ENCODE results near the gene TBC1D22A.
"Not testable (repeated sequence)": the region's sequence is repeated elsewhere in the genome, so short reads cannot be mapped to it uniquely, and the experiment has no call there.

TBC1D22A gene

DNA sequence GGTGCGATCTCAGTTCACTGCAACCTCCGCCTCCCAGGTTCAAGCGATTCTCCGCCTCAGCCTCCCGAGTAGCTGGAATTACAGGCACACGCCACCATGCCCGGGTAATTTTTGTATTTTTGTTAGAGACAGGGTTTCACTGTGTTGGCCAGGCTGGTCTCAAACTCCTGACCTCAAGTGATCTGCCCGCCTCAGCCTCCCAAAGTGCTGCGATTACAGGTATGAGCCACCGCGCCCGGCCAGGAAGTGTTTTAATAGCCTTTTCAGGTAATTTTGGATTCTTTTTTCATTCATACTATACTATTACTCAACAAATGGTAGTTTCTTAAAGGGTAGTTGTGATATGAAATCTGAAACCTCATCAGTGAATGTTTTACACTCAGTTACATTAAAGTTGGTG is 216.2 kb downstream of the TBC1D22A start:
- DNase-seq = not testable (repeated sequence)

GRCh38 chr22:46979506-46979905 is 217.1 kb downstream of the TBC1D22A start:
- no peak for DNase-seq

- no peak for DNase-seq
Observed at GRCh38 chr22:46980392-46980791, 217.9 kb downstream of the TBC1D22A start.

DNA sequence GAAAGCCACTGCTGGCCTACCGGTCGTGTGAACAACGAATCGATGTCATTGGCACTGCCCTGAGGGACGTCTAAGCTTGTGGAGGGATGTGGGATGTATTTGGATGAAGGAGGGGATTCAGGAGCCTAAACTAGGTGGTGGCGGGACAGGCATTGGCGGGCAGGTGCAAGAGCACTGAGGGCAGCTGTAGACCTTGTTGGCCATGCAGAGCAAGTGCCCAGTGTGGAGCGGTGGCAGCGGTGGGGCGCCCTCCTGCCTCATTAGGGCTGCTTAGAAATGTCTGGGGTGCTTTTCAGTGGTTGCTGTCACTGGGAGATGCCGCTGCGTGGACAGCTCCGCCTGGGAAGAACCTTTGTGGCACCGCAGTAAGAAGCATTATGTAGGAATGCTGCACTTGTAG is 220.2 kb downstream of the TBC1D22A start:
- DNase-seq = no peak

DNA sequence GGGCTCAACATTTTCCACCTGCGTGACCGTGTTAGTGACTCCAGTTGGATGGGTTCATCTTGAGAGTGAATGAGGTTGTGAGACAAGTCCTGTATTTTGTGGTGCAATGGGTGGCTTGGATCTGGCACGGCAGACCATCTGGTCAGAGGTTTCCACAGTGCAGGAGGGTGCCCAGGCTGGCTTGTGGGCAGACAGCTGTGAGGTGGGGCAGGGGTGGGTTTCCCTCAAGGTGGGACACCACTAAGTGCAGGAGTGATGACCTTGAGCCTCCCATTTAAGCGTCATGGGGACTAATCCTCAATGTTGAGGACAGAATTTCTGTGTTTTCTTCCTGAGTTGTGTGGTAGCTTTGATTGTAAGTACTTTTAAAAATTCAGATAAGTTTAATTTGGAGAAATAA is 220.6 kb downstream of the TBC1D22A start:
- no peak for DNase-seq

- DNase-seq = no peak
Observed at GRCh38 chr22:46984751-46985506, 222.5 kb downstream of the TBC1D22A start.

- no peak for DNase-seq
Observed at GRCh38 chr22:46985507-46985882, 223.0 kb downstream of the TBC1D22A start.

DNA sequence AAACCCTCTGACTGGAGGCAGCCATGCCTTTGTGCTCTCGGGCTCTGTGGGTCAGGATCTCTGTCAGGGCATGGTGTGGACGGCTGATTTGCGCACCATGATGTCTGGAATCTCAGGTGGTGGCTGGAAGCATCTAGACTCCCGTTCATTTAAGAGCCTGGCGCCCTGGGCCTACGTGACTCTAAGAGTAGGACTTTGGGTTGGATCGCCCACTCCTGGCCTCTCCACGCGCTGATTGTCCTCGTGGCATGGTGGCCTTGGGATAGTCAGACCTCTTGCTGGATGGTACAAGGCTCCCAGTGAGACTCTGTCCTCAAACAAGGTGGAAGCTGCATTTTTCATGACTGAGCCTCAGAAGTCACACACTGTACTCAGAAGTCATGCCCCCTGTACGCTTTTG is 224.3 kb downstream of the TBC1D22A start:
- no peak for DNase-seq

DNA sequence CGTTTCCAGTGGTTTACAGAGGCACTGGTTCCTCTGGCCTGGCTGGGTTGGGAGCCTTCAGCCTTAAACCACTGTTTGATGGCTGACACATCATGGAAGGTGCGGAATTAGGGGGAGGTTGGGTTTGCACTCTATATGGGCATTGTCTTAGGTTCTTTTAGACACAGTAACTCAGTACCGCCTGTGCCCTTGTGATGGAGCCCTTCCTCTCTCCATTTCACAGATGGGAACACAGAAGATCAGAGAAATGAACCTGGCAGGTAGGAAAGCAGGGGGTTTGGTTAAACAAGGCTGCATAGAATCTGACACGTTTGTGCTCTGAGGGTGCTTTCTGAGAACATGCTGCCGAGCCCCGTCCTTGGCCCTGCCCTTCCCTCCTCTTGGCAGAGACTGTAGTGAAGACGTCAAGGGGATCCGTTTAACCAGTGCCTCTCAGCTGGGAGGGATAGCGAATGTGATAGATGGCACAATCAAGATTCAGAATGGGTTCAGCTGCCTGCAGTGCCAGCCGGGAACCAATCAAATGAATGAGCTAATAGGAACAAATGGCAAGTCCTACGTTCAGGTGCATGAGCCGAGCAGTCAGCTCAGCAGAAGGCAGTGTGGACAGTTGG is 228.6 kb downstream of the TBC1D22A start:
- no peak for DNase-seq

DNA sequence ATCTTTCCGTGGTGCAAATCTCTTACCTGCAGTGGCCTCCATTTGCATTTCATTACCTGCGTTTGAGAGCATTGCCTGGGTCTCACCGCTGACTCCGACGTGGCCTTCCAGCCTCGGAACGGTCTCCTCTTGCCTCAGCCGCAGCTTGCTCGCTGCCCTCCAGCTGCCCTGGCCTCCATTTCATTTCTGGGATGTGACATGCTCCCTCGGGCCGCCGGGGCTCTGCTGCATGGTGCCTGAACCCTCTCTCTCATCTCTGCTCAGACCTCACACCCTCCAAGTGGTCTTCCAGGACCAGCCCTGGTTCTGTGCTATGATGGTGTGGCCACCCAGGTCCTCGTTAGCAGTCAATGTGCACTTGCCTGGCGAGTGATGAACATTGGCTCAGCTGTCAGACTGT is 229.2 kb downstream of the TBC1D22A start:
- no peak for DNase-seq

- no peak for DNase-seq
Observed at GRCh38 chr22:46992121-46992731, 229.8 kb downstream of the TBC1D22A start.

DNA sequence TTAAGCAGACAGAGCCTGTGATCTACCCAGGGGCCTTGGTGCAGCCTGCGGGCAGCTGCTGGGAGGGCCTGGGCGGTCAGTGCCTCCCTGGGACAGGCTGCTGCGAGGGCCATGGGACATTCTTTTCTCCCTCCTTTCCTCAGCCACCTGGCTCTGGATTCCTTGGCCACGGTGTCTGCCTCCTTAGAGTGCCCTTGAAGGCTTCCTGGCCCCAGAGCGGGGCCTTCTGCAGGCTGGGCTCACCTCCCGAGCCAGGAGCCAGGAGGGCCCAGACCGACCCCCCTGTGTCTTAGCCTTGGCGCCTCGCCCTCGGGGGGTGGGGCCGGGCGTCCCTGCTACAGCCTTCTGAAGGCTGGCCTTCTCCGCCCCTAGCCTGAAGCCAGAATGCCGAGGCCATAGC is 231.2 kb downstream of the TBC1D22A start:
- no peak for DNase-seq

DNA sequence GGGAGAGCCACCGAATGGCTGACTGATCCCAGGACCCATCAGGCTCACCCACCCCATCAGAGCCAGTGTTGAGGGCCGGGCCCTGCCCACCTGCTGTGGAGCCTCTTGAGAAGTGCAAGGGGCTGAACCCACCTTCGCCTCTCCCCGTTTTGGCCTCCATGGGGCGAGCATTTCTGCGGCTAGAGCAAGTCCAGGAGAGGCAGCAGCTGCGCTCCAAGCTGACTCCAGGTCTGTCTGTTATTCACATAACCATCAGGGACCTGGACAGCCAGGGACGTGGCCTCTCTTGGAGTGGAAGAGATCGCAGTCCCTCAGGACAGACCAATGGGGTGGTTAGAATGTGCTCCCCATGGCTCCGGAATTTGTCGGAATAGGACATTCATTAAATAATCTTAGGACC is 231.8 kb downstream of the TBC1D22A start:
- DNase-seq = no peak

DNA sequence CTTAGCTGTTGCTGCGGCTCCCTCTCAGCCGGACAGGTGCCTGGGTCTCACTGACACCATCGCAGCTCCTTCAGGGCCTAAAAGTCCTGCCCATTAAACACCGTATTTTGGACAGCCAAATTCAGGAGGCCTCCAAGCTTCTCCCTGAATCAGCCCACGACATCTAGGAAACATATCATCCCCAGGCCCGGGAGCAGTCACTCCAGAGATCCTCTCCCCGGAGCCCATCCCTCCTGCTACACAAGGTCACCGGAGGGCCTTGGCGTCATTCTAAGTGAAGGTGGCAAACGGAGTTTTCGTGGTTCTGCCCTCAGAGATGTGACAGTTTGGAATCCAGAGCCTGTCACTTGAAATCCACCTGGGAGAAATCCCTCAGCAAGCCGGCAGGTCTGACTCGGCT is 232.5 kb downstream of the TBC1D22A start:
- DNase-seq = no peak

GRCh38 chr22:46995501-46996360 is 233.3 kb downstream of the TBC1D22A start:
- DNase-seq = no peak

DNA sequence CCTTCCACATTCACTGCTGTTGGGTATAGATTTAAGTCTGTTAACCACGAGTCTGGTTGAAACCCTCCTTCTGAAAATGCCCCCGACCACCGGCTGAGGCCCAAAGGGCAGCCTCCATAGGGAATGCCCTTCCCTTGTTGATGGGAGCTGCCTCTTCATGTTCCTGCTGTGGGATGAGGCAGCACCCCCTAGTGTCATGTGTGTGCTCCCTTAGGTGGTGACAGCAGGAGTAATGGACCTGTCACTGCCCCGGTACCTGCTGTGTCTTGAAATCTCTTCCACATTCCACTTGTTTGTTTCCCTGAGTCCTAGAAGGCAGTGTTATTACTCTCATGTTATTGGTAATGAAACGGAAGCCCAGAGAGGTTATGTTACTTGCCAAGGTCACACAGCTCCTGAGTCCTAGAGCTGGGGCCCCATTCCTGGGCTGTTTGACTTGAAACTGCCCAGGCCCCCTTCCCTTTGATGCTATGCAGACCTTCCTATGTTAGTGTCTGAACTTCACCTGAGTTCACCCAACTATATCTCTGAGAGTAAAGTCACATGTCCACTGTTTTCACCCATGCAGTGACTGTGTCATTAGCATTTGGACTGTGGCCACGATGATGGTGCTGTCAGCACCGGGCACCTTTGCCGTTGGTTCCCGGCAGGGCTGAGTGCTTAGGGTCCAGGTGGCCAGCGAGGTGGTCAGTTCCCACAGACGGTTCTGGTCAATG is 234.3 kb downstream of the TBC1D22A start:
- DNase-seq = no peak

DNA sequence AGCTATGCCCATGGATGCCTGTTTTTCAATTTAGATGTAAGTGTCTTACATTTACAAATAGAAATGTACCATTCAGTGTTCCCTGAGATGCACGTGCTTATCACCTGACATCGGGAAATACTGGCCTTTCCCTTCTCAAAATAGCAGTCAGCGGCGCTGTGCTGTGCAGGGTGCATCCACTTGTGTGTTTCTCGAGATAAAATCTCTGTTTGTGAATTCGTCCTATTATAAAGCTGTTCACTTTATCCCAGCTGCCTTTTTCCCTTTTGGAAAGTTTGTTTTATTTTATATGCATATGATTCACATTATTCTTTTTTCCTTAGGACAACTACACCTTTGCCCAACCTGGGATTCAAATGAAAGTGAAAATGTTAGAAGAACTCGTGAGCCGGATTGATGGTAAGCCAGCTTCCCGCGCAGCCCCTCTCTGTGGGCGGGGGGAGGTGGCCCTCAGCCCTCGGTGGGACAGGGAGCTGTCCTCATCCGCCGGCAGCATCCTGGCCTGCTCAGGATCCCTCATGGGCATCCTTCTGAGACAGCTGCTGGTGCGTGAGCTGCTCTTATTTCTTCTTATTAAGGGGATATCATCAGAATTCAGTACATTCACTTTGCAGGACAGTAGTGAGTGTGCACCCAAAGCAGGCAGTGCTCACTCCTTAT is 235.0 kb downstream of the TBC1D22A start:
- no peak for DNase-seq

DNA sequence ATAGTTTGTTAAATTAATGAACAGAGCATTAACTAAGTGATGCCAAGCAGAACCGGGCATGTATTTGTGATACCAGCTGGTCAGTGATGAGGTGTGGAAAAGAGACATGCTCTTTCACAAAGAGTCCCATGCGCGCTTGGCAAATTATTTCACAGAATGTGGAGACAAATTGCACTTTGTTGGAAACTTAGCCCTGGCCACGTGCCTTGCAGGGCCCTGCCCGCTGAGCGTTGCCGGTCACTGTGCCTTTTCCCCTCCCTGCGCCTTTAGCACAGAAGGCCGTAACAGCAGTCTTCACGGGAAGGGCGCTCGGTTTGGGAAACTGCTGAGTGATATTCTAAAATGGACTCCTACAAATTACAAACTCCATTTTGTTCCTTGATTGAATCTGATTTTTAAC is 235.9 kb downstream of the TBC1D22A start:
- no peak for DNase-seq

GRCh38 chr22:47000256-47000655 is 237.8 kb downstream of the TBC1D22A start:
- no peak for DNase-seq

- no peak for DNase-seq
Observed at GRCh38 chr22:47000888-47001287, 238.4 kb downstream of the TBC1D22A start.

DNA sequence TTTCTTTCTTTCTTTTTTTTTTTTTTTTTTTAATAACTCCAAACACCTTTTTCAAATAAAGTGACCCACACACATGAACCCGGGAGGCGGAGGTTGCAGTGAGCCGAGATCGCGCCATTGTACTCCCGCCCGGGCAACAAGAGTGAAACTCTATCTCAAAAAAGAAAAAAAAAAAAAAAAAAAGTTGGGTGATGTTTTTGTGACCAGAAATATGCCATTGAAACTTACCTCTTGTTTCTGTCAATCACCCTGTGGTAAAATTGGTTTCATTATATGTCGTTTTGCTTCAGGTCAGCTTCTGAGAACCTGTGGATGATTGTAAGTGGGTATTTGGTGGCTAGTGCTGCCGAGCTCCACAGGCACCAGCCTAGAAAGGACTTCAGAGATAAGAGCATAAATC is 238.8 kb downstream of the TBC1D22A start:
- no peak for DNase-seq

DNA sequence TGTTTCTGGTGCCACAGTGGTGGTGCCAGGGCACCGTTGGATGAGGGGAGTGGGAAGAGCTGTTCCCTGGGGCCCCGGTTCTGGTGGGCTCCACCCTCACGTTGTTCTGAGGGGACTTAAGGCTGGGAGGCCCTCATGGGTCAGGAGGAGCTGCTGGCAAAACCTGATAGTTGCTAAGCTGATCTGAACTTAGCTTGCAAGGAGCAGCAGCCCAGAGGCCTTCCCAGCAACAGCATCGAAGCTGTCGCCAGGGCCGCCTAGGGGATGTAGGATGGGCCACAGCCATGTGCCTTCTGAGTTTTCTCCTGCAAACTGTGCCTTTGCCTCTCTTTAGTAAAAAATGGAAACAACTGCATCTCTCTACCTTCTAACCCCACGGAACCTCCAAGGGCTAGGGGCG is 240.2 kb downstream of the TBC1D22A start:
- no peak for DNase-seq

All from stimulated activated CD4-positive, alpha-beta T cell treated with anti-CD3 and anti-CD28 coated beads, Interleukin-1b, Interleukin-23, amount 100 ng/mL, for 48 hours (primary cell).